ENCODE data around the gene CYP4B1.

Gene CYP4B1

GRCh38 chr1:46797696-46798470 lies 963 bp upstream of the CYP4B1 start:
- no peak for DNase-seq

DNA sequence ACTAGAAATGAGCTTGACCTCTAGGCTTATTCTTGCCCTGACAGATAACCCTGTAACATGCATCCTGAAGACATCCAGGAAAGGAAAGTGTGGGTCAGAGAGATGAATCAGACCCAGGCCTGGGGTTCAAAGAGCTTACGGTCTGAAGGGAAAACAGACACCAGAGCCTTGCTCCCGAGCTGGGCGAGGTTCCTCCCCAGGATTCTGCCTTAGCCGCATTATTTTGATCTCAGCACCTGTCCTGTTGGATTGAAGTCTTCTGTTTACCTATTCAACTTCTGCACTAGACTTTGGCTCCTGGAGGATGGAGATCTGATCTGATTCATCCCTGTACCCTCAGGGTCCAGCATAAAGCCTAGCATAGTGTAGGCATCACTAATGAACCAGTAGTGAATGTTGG lies 1.9 kb downstream of the CYP4B1 start:
- no peak for DNase-seq

DNA sequence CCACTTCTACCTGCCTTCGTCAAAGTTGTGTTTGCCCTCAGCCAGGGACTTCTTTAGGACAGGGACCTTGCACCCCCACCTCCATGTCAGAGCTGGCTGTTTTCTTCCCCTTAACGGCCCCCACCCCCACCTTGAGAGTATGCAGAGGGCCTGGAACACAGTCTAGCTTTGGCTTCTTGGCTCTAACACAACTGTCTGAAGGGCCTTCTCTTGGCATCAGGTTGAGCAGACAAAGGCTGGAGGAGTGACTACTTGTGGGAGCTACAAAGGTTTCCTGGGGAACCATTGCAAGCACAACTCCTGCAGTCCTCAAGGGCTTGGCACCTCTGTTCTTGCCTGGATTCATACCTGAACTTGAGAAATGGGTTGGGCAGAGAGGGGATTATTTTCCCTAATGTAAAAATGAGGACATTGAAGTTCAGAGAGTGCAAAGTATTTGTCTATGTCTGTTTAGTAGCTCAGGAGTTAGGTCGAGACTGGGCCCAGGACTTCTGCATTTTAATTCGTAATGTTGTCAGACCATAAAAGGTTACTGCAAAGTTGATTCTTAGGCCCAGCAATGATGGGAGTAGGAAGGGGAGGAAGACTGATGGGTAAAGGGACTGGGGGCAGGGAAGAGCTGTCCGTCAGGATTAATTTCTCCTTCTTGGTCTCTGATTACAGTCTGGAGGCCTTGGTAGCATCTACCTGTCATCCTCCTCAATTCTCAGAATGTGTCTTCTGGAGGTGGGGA lies 2.6 kb downstream of the CYP4B1 start:
- no peak for DNase-seq

- DNase-seq, result no peak
Measured at GRCh38 chr1:46802081-46802480, 3.2 kb downstream of the CYP4B1 start.

DNA sequence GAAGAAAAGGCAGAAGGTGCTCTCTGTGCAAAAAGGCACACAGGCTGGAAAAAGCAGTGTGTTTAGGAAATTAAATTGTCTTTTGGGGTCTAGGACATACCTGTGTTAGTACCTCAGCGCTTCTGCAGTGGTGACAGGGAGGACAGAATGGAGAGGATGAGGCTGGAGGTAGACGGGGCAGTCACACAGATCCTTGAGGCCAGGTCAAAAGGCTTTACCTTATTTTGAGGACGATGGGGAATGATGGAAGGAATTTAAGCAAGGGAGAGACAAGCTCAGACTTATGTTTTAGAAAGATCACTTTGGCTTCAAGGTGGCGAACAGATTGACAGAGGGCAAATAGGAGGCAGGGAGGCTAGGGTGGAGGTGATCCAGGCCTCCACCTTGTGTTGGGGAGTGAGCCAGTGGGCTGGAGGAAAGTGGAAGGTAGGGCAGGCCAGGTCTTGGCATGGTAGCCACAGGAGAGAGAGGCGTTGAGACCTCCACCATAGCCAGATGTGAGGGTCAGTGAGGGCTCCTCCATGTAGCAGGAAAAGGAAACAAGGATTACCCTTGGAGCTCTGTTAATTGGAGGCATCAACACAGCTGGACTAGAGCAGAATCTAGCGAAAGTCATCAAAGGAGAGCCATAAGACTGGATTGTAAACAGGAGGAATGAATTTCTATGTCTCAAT lies 4.2 kb downstream of the CYP4B1 start:
- no peak for DNase-seq

- DNase-seq, result no peak
Measured at GRCh38 chr1:46804027-46804889, 5.4 kb downstream of the CYP4B1 start.

DNA sequence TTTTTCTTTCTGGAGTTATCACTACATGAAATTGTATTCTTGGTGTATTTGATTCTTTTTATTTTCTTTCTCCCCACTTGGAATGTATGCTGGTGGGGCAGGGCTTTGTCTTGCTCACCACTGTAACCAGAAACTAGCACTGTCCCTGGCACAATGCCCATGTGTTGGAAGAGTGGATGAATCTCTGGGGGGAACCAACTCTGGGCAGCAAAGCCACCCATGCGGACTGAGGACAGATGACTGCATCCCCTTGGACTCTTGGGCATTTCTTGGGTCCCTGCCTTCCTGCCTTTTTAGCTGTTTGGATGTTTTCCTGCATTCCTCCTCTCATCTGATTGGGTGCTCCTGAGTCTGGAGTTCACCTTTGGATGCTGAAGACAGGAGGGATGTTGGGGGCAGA lies 6.1 kb downstream of the CYP4B1 start:
- no peak for DNase-seq

DNA sequence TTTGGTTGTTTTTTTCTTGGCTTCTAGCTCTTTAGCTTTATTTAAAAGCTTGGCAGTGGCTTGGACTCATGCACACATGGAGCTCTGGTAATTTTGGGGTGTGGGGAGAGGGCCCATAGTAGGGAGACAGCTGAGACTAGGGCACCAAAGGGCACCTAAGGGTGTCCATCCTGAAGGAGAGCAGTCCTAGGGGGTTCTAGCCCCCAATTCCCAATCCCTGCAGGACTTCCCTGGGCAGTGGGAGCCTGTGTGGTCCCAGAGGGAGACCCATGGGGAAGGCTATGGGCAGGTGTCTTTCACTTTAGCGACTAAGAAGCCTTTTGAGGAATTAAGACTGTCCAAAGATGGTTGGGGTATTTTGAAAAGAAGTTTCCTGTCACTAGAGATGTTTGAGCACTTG lies 6.9 kb downstream of the CYP4B1 start:
- no peak for DNase-seq

DNA sequence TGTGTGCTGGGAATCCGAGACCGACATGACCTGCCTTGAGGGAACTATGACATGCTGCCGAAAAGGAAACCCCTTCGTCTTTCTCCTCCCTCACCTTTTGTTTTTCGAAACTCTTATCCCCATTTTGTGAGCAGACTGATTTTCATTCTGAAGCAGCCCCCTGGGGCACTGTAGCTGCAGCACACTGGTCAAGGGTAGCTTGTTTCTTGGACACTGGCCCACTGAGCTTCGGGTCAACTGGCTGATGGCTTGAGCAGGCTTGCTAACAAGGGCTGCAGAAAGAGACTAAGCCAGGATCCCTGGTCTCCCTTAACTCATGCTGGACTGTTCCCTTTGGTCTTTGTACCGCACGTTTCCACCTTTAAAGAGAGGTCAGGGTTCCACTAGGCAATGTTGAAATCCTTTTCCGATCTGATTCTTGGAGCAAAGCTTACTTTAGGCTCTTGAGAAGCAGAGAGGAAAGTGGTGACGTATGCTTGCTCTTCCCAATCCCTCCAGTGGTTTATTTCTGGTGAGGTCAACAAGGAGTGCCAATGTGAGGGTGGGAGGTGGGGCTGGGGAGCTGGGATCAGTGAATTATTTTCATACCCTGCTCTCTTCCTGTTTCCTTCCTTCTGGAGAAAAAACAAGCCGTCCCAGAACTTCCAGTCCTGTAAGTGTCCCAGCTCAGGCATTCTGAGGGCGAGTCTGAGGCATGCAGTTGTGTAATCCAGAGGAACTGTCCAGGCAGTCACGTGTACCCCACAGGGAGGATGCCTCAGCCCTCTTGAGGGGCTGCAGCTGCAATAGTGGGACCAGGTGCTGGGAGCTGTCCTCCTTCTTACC lies 7.6 kb downstream of the CYP4B1 start:
- DNase-seq, result no peak

DNA sequence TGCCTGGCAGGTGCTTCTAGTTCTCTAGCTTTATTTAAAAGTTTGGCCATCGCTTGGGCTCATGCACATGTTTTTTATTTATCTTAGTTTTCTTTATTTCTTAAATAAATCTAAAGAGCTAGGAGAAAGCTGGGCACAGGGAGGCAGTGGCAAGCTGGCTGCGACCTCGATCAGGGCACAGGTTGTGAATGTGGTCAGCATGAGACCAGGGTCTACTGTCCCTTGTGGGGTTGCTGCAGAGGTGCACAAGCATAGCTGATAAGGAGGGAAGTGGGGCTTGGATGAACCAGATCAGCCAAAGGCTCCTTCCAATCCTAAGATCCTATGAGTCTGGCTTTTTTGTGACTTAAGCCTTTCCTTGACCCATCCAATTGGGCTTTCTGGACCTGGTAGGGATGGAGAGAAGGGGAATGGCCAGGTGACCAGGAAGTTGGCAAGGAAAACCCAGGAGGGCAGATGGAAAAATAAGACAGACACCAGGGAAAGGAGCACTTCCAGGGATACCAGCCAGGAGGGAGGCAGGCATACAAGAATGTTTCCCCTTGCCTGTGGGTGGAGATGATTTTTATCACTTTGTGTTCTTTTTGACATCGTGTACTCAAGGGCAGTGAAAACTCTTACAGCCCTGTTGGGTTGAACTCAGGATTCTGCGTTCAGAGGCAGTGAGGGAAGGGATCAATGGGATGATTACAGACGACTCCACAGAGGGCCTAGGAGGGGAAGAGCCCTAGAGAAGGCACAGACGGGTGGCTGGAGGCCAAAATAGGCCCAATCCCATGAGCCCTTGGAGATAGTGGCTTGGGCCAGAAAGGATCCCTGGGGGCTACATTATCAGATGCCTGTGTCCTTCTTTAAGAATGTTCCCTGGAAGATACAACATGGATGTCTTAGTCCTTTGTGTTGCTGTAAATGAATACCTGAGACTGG lies 8.5 kb downstream of the CYP4B1 start:
- DNase-seq, result no peak

- no peak for DNase-seq
Measured at GRCh38 chr1:46809071-46809470, 10.2 kb downstream of the CYP4B1 start.

GRCh38 chr1:46809904-46810303 lies 11.1 kb downstream of the CYP4B1 start:
- no peak for DNase-seq

- no peak for DNase-seq
Measured at GRCh38 chr1:46810596-46810995, 11.8 kb downstream of the CYP4B1 start.

- no peak for DNase-seq
Measured at GRCh38 chr1:46811053-46811452, 12.2 kb downstream of the CYP4B1 start.

DNA sequence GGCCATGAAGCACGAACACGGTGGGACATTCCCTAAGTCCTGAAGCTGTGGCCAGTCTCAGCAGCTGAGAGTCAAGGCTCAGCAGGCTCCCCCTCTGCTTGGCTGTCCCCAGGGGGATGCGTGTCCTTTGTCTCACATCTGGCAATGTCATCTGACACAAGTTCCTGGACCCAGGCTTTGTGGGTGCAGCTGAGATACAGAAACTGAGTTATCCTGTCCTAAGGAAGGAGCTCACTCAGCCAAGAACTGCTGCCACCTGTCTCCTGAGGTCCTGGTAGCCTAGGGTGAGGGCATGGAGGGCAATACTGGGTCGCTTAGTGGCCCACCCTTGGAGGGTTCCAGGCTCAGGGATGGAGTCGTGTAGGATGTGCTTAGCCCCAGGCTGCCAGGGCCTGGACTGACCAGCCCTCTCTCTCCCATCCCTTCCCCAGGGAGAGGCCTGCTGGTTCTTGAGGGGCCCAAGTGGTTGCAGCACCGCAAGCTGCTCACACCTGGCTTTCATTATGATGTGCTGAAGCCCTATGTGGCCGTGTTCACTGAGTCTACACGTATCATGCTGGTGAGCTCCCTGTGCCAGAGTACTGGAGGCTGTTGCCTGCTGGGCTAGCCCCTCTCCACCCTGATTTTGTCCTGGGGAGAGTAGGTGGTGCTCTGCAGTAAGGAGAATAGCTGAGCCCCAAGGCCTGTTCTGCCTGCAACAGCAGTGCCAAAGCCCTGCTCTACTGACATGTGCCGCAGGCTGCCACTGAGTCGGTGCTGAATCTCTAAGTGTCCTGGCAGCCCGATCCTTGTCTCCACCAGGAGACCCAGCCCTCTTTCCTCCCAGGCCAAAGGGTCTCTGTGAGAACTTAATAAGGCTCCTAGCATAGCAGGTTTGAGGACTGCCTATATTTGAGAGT lies 13.5 kb downstream of the CYP4B1 start:
- no peak for DNase-seq

- DNase-seq, result no peak
Measured at GRCh38 chr1:46812996-46813857, 14.4 kb downstream of the CYP4B1 start.

DNA sequence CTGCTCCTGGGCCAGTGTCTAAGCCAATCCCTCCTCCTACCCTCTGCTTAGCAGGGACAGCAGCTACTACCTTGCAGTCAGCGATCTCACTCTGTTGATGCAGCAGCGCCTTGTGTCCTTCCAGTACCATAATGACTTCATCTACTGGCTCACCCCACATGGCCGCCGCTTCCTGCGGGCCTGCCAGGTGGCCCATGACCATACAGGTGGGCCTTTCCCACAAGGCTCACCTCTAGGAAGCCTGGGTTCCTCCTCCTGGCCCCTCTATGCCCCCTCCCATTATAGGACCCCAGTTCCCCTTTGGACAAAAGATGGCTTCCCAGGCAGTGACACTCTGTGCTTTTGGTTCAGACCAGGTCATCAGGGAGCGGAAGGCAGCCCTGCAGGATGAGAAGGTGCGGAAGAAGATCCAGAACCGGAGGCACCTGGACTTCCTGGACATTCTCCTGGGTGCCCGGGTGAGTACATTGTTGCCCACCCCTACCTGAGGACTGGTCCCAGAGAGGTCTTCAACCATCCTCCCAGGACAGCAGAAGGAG lies 15.1 kb downstream of the CYP4B1 start:
- DNase-seq, result no peak

DNA sequence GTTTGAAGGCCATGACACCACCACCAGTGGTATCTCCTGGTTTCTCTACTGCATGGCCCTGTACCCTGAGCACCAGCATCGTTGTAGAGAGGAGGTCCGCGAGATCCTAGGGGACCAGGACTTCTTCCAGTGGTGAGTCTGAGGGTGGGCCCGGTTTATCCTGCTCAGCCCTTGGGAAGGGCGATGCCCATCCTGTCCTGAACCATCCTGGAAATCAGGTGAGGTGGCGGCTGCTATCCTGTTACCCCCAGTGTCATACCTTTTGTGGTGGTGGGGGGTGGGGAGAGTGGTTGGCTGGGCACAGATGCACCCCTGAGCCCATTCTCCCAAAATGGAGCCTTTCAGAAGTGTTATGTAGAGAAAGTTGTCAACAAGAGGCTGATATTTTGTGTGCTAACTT lies 16.3 kb downstream of the CYP4B1 start:
- DNase-seq, result no peak
